ENCODE results near the gene WDR37. TPM values are rescaled to one million over a fixed set of nuclear protein-coding genes. Genes with fewer than 3 reads are reported as not detected.

Gene WDR37
- total and polyA plus RNA-seq, 10 of the 15 experiments (the other 5 are each of a cell fraction or from before 2014, with no cell fraction given) = 1.9 to 11.1 (median 7.1) TPM

DNA sequence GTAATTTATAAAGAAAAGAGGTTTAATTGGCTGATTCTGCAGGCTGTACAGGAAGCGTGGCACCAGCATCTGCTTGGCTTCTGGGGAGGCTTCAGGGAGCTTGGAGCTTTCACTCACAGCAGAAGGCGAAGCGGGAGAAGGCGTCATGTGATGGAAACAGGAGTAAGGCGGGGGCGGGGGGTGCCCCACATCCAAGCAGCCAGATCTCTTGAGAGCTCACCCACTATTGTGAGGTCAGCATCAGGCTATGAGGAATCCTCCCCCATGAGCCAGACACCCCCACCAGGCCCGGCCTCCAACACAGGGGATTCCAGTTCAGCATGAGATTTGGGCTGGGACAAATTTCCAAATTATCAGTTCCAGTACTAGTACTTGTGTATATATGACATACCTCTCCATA lies 46.2 kb downstream of the WDR37 start:
- Histone ChIP-seq H3K79me2 (ENCODE audit: control insufficient read depth, insufficient read depth, low read length) (no peaks in the 10 kb centered on the region), H3K4me3 (no peak overlapping the region), H3K27ac (ENCODE audit: control insufficient read depth, insufficient read depth) (no peak overlapping the region), H3K9ac (ENCODE audit: control insufficient read depth, insufficient read depth, low read length) (no peak overlapping the region), H4K20me1 (ENCODE audit: control insufficient read depth, insufficient read depth) (no peaks in the 10 kb centered on the region), H3K4me2 (ENCODE audit: control insufficient read depth, insufficient read depth) (no peak overlapping the region), H3K27me3 (replicated peaks in 1 of 2; ENCODE audit: control insufficient read depth in 2 of 2, insufficient read depth in 2 of 2, low read length in 1 of 2) (no peaks in the 10 kb centered on the region), H3K36me3 (ENCODE audit: control insufficient read depth in 2 of 2, insufficient read depth in 2 of 2, low read length in 1 of 2) (peaks cover 17 to 21% of the 10 kb centered on the region in 2 experiments; a peak in 3 of 4 replicates), H3K4me1 (ENCODE audit: control insufficient read depth, insufficient read depth, low read length) (no peaks in the 10 kb centered on the region), H2AFZ (ENCODE audit: control insufficient read depth, low read depth, low read length) (no peak overlapping the region), H3K9me3 (replicated peaks; ENCODE audit: control insufficient read depth, insufficient read depth, low read length) (no peaks in the 10 kb centered on the region)
- 83% methylated on average over 7 of the region's 7 CpGs for WGBS (ENCODE audit: insufficient coverage, insufficient replicate concordance, low lambda C conversion rate, missing lambda C conversion rate)
- ATAC-seq (no peak), FAIRE-seq (no peak), DNase-seq (ENCODE audit: low read depth, low spot score) (no peak)
- POLR2A ChIA-PET = no interaction called here
- intact Hi-C loops (cut with micrococcal nuclease; ENCODE audit: unreplicated experiment) = no loop called here
- SMC1A ChIA-PET (ENCODE audit: uncharacterized antibody, unreplicated experiment) = no interaction called here
- RAD21 ChIA-PET (ENCODE audit: unreplicated experiment) = no interaction called here
- BruUV-seq (replicated peaks) = no TSS peak
- CTCF ChIA-PET = no interaction called here
- TF ChIP-seq CHD2 (IDR thresholded peaks at IDR 0.05; ENCODE audit: borderline replicate concordance, low read depth, low read length) (no peak), RFX5 (IDR thresholded peaks at IDR 0.05; ENCODE audit: low read depth, low read length) (no peak), SPI1 (IDR thresholded peaks at IDR 0.05; ENCODE audit: borderline replicate concordance, insufficient read depth, low read depth, low read length) (no peak), ZNF622 (IDR thresholded peaks at IDR 0.05) (no peak), NRF1 (conservative IDR thresholded peaks at IDR 0.05; ENCODE audit: low read depth, low read length) (no peak), CHD4 (IDR thresholded peaks at IDR 0.05) (no peak), EP300 (IDR thresholded peaks at IDR 0.05; ENCODE audit: borderline replicate concordance in 1 of 2, control insufficient read depth in 1 of 2, low read depth in 2 of 2, low read length in 2 of 2) (no peak), POLR2AphosphoS5 (IDR thresholded peaks at IDR 0.05; ENCODE audit: low read length) (no peak), TCF3 (IDR thresholded peaks at IDR 0.05; ENCODE audit: borderline replicate concordance, insufficient read depth, low read depth, low read length) (no peak)
- TF ChIP-seq, protein P1, sequence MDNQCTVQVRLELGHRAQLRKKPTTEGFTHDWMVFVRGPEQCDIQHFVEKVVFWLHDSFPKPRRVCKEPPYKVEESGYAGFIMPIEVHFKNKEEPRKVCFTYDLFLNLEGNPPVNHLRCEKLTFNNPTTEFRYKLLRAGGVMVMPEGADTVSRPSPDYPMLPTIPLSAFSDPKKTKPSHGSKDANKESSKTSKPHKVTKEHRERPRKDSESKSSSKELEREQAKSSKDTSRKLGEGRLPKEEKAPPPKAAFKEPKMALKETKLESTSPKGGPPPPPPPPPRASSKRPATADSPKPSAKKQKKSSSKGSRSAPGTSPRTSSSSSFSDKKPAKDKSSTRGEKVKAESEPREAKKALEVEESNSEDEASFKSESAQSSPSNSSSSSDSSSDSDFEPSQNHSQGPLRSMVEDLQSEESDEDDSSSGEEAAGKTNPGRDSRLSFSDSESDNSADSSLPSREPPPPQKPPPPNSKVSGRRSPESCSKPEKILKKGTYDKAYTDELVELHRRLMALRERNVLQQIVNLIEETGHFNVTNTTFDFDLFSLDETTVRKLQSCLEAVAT (IDR thresholded peaks at IDR 0.05) = no peak
- TF ChIP-seq, protein P2, sequence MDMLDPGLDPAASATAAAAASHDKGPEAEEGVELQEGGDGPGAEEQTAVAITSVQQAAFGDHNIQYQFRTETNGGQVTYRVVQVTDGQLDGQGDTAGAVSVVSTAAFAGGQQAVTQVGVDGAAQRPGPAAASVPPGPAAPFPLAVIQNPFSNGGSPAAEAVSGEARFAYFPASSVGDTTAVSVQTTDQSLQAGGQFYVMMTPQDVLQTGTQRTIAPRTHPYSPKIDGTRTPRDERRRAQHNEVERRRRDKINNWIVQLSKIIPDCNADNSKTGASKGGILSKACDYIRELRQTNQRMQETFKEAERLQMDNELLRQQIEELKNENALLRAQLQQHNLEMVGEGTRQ (IDR thresholded peaks at IDR 0.05; ENCODE audit: borderline replicate concordance, low read depth, low read length) = no peak
- TF ChIP-seq, protein P3, sequence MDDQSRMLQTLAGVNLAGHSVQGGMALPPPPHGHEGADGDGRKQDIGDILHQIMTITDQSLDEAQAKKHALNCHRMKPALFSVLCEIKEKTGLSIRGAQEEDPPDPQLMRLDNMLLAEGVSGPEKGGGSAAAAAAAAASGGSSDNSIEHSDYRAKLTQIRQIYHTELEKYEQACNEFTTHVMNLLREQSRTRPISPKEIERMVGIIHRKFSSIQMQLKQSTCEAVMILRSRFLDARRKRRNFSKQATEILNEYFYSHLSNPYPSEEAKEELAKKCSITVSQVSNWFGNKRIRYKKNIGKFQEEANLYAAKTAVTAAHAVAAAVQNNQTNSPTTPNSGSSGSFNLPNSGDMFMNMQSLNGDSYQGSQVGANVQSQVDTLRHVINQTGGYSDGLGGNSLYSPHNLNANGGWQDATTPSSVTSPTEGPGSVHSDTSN (IDR thresholded peaks at IDR 0.05; ENCODE audit: insufficient replicate concordance, low read depth, low read length) = no peak
- in situ Hi-C loops (cut with MboI) = no loop called here

Measured in GM12878 (cell line).